ENCODE measurements around the gene EPX.

EPX gene

GRCh38 chr17:58172369-58173071, 20.0 kb upstream of the EPX start:
- peak; percentile 80 for TF ChIP-seq CTCF (IDR thresholded peaks at IDR 0.05)
- no peak for TF ChIP-seq ZFX (IDR thresholded peaks at IDR 0.05; ENCODE audit: borderline replicate concordance)
- no peak overlapping the region for H3K27ac ChIP-seq

- TF ChIP-seq CTCF (IDR thresholded peaks at IDR 0.05) (no peak), ZFX (IDR thresholded peaks at IDR 0.05; ENCODE audit: borderline replicate concordance) (no peak)
- no peak overlapping the region for H3K27ac ChIP-seq
These were observed 17.7 kb upstream of the EPX start for GRCh38 chr17:58174871-58175270.

- TF ChIP-seq ZFX (IDR thresholded peaks at IDR 0.05; ENCODE audit: borderline replicate concordance) = no peak
- TF ChIP-seq CTCF (IDR thresholded peaks at IDR 0.05) = no peak
- H3K27ac ChIP-seq = no peak overlapping the region
These were observed 16.3 kb upstream of the EPX start for GRCh38 chr17:58176200-58176599.

- no peak for TF ChIP-seq CTCF (IDR thresholded peaks at IDR 0.05)
- TF ChIP-seq ZFX (IDR thresholded peaks at IDR 0.05; ENCODE audit: borderline replicate concordance) = no peak
- no peak overlapping the region for H3K27ac ChIP-seq
These were observed 10.7 kb upstream of the EPX start for GRCh38 chr17:58181796-58182195.

- TF ChIP-seq ZFX (IDR thresholded peaks at IDR 0.05; ENCODE audit: borderline replicate concordance) (no peak), CTCF (IDR thresholded peaks at IDR 0.05) (no peak)
- no peak overlapping the region for H3K27ac ChIP-seq
These were observed 9.0 kb upstream of the EPX start for GRCh38 chr17:58183514-58183913.

- TF ChIP-seq CTCF (IDR thresholded peaks at IDR 0.05) (no peak), ZFX (IDR thresholded peaks at IDR 0.05; ENCODE audit: borderline replicate concordance) (no peak)
- no peak overlapping the region for H3K27ac ChIP-seq
These were observed 8.1 kb upstream of the EPX start for GRCh38 chr17:58184308-58184985.
